K562 (cell line): Measurements from ENCODE around the gene MAML1. TPM values are rescaled to one million over a fixed set of nuclear protein-coding genes. Genes with fewer than 3 reads are reported as not detected.
A peak's percentile ranks its signal among the peaks of the same experiment; 100 is the strongest.

Experiments
- ATF6 ChIP-seq: sonication (generic); formaldehyde crosslinking; IDR thresholded peaks from 2 replicates; pipeline ENCODE4 v1.4.0; 2020; ENCODE audit warnings: mild to moderate bottlenecking, missing genetic modification reagents
- CBFA2T2 ChIP-seq: fragments of 450-650 bp; conservative IDR thresholded peaks from 2 replicates; pipeline ENCODE4 v1.6.1; 2017; ENCODE audit warnings: mild to moderate bottlenecking
- CCNT2 ChIP-seq: IDR thresholded peaks from 2 replicates; pipeline ENCODE4 v1.6.1; 2011; ENCODE audit warnings: borderline replicate concordance, low read depth, mild to moderate bottlenecking, moderate library complexity, mixed read lengths, low read length; ENCODE audit not compliant: insufficient read length; ENCODE audit errors: extremely low read depth
- CHCHD3 ChIP-seq: fragments of 250-450 bp; sonication (Bioruptor Pico); IDR thresholded peaks from 2 replicates; pipeline ENCODE4 v2.1.2; 2022; ENCODE audit warnings: mild to moderate bottlenecking
- CREB3L1 ChIP-seq: fragments of 450-650 bp; IDR thresholded peaks from 2 replicates; pipeline ENCODE4 v1.6.1; 2014; ENCODE audit warnings: low read depth, mild to moderate bottlenecking, moderate library complexity, borderline replicate concordance
- FOXP1 ChIP-seq: sonication (generic); formaldehyde crosslinking; IDR thresholded peaks from 2 replicates; pipeline ENCODE4 v1.8.0; 2022; ENCODE audit warnings: mild to moderate bottlenecking, missing genetic modification reagents
- HNRNPH1 ChIP-seq: fragments of 200-400 bp; formaldehyde crosslinking; optimal IDR thresholded peaks from 2 replicates; pipeline ENCODE3; 2017; ENCODE audit warnings: low read depth, mild to moderate bottlenecking, low read length, moderate library complexity
- MYNN ChIP-seq, 2 experiments: sonication (generic); formaldehyde crosslinking in 1 of 2; IDR thresholded peaks; 2 replicates each; pipeline versions ENCODE4 v1.5.0 to v1.6.1; 2016 to 2020; ENCODE audit warnings: antibody characterized with exemption in 1 of 2, missing genetic modification reagents in 1 of 2
- NR4A1 ChIP-seq, 2 experiments: fragments of 250-450 bp in 1 of 2; fragments of 450-650 bp in 1 of 2; sonication (Bioruptor Pico) in 1 of 2; IDR thresholded peaks; 2 replicates each; pipeline versions ENCODE4 v1.4.0 to v1.6.1; 2016 to 2020; ENCODE audit warnings: mild to moderate bottlenecking in 2 of 2, missing compliant biosample characterization in 1 of 2, missing genetic modification characterization in 1 of 2, moderate library complexity in 1 of 2
- SNIP1 ChIP-seq: fragments of 450-650 bp; IDR thresholded peaks from 2 replicates; pipeline ENCODE4 v1.7.1; 2017; ENCODE audit warnings: low read depth, mild to moderate bottlenecking
- TBP ChIP-seq: optimal IDR thresholded peaks from 2 replicates; pipeline ENCODE3; 2011; ENCODE audit warnings: low read depth, low read length, improper control_type of control experiment
- U2AF1 ChIP-seq: fragments of 200-400 bp; formaldehyde crosslinking; optimal IDR thresholded peaks from 2 replicates; pipeline ENCODE3; 2017; ENCODE audit warnings: mild to moderate bottlenecking, low read depth, low read length, moderate library complexity
- ZBTB7A ChIP-seq: IDR thresholded peaks from 2 replicates; pipeline ENCODE4 v1.6.1; 2011; ENCODE audit warnings: low read depth, mild to moderate bottlenecking, low read length, moderate library complexity, borderline replicate concordance; ENCODE audit not compliant: control insufficient read depth
- ZKSCAN1 ChIP-seq: fragments of 150-350 bp; IDR thresholded peaks from 2 replicates; pipeline ENCODE4 v1.6.1; 2016; ENCODE audit warnings: low read depth, low read length
- ZMIZ1 ChIP-seq, 2 experiments: fragments of 150-350 bp in 1 of 2; IDR thresholded peaks; 2 replicates each; pipeline ENCODE4 v1.6.1; 2012 to 2016; ENCODE audit warnings: low read depth in 2 of 2, low read length in 2 of 2, mild to moderate bottlenecking in 1 of 2, moderate library complexity in 1 of 2
- ZNF239 ChIP-seq: fragments of 250-450 bp; sonication (Bioruptor Pico); IDR thresholded peaks from 2 replicates; pipeline ENCODE4 v1.4.0; 2020; ENCODE audit warnings: mild to moderate bottlenecking
- ZNF280A ChIP-seq: fragments of 450-650 bp; IDR thresholded peaks from 2 replicates; pipeline ENCODE4 v1.6.1; 2018; ENCODE audit warnings: mild to moderate bottlenecking, low read depth; ENCODE audit not compliant: partially characterized antibody
- ZNF695 ChIP-seq: fragments of 450-650 bp; formaldehyde crosslinking; IDR thresholded peaks from 2 replicates; pipeline ENCODE4 v1.4.0; 2020; ENCODE audit warnings: mild to moderate bottlenecking, moderate library complexity
- ZNF699 ChIP-seq: fragments of 250-450 bp; sonication (Bioruptor Pico); IDR thresholded peaks from 2 replicates; pipeline ENCODE4 v1.8.0; 2021; ENCODE audit warnings: mild to moderate bottlenecking, moderate library complexity; ENCODE audit not compliant: insufficient replicate concordance
- ZSCAN32 ChIP-seq: fragments of 450-650 bp; formaldehyde crosslinking; IDR thresholded peaks from 2 replicates; pipeline ENCODE4 v1.4.0; 2020; ENCODE audit warnings: mild to moderate bottlenecking, moderate library complexity
- polyA plus RNA-seq, 8 experiments: library from polyadenylated mRNA; depleted of rRNA in 4 of 8; stranded (reverse) in 5 of 8; unstranded in 3 of 8; fragments of >200 nt; fragmentation: Nextera tagmentation in 2 of 8; fragmentation: Illumina TruSeq in 1 of 8; extraction: Ambion mirVana in 2 of 8; extraction: Trizol in 1 of 8; gene quantifications; 2 replicates each; pipeline versions ENCODE4 v1.2.1 to v1.2.3, GENCODE V29; 2011 to 2014; ENCODE audit warnings: inconsistent platforms in 1 of 8, missing spikeins in 1 of 8
- total RNA-seq, 7 experiments: library from RNA; depleted of rRNA in 6 of 7; stranded (reverse); fragments of >200 nt in 6 of 7; fragmentation: Illumina TruSeq in 2 of 7; extraction: Trizol in 2 of 7; gene quantifications; 2 replicates each; pipeline versions ENCODE4 v1.2.1 to v1.2.3, GENCODE V29; 2011 to 2021; ENCODE audit warnings: low replicate concordance in 1 of 7

Gene MAML1
- total and polyA plus RNA-seq, 9 of the 15 experiments (the other 6 are each of a cell fraction or from before 2014, with no cell fraction given), result 0.32 to 18.4 (median 7.0) TPM

- TF ChIP-seq CREB3L1, result no peak
- TF ChIP-seq ZMIZ1 (IDR thresholded peaks at IDR 0.05; ENCODE audit: low read depth in 2 of 2, low read length in 2 of 2), result no peak
- 0 out of 2 replicates have a peak, but pooled peaks have one; percentile 23 for TF ChIP-seq MYNN (IDR thresholded peaks at IDR 0.05)
- TF ChIP-seq MYNN (CRISPR knock-in tag; IDR thresholded peaks at IDR 0.05), result no peak
- no peak for TF ChIP-seq ZNF695 (CRISPR knock-in tag)
- TF ChIP-seq HNRNPH1, result no peak
- no peak for TF ChIP-seq ATF6 (CRISPR knock-in tag)
- no peak for TF ChIP-seq ZNF239 (CRISPR knock-in tag)
- no peak for TF ChIP-seq SNIP1
- TF ChIP-seq CBFA2T2, result no peak
- no peak for TF ChIP-seq NR4A1 (CRISPR knock-in tag; IDR thresholded peaks at IDR 0.05)
- TF ChIP-seq NR4A1 (tag; IDR thresholded peaks at IDR 0.05), result no peak
- TF ChIP-seq CHCHD3, result no peak
- TF ChIP-seq ZSCAN32 (CRISPR knock-in tag), result no peak
- TF ChIP-seq TBP, result no peak
- TF ChIP-seq U2AF1, result no peak
- no peak for TF ChIP-seq ZNF699 (CRISPR knock-in tag)
- TF ChIP-seq FOXP1, result no peak
- peak; percentile 3; the same call in 1 of the 2 replicates for TF ChIP-seq ZBTB7A
- TF ChIP-seq CCNT2, result no peak
- TF ChIP-seq ZKSCAN1, result no peak
- no peak for TF ChIP-seq ZNF280A
These were observed 71.9 kb downstream of the MAML1 start (continued) for GRCh38 chr5:179804555-179804947.
